Parietal lobe (tissue), 1 donor: ENCODE data around the gene ZNF521. TPM values are rescaled to one million over a fixed set of nuclear protein-coding genes. Genes with fewer than 3 reads are reported as not detected.

Source experiments
- total RNA-seq: library from RNA; depleted of rRNA; stranded (reverse); fragments of >200 nt; gene quantifications from one replicate; pipeline ENCODE4 v1.2.3, GENCODE V29; 2014

Gene ZNF521
- total RNA-seq: 20.0 TPM

DNA sequence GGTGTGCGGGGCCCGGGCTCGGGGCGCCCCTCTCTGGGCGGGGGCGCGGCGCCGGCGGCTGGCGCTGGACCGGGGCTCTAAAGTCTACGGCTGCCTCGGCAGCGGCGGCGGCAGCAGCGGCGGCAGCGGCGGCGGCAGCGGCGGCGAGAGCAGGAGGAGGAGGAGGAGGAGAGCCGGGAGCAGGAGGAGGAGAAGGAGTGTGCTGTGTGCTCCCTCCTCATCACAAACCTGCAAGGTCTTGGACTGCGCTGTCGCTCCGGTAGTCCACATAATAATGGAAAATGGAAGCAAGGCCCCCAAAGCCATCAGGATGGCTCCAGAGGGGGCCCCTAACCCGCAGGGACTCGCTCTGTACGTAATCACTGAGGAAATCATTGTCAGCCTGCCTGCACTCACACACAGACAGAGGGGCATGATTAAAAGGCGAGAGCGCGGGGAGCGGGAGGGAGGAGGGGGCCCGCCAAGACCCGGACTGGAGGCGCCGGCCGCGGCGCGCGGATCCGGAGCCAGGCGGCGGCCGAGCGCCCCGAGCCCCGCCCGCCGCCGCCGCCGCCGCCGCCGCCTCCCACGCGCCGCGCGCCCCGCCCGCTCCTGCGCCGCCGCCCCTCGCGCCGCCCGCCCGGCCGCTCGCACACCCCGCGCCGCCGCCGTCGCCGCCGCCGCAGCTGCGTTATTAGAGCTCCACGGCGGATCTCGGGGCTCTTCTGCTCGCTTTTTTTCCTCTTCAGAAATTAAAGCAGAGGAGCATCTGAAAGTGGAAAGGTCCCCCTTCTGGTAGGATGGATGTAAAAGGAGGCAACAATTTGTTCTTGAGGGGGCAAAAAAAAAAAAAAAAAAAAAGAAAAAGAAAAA is at the start of gene ZNF521:
TSS of gene ZNF521 (minus strand) at position 390 of the 852 bp plus-strand sequence. CDS start 1,220 bp downstream, outside the sequence.

